HG02759 (cell line): ENCODE data around the gene TSN.
A peak's percentile ranks its signal among the peaks of the same experiment; 100 is the strongest.
"Not testable (repeated sequence)": the region's sequence is repeated elsewhere in the genome, so short reads cannot be mapped to it uniquely, and the experiment has no call there.

Experiments used
- ATAC-seq: cut with Tn5 transposase; IDR thresholded peaks from one replicate; pipeline ENCODE4 v1.9.1; 2021; ENCODE audit warnings: mild to moderate bottlenecking, moderate library complexity; ENCODE audit not compliant: unreplicated experiment

Gene TSN

DNA sequence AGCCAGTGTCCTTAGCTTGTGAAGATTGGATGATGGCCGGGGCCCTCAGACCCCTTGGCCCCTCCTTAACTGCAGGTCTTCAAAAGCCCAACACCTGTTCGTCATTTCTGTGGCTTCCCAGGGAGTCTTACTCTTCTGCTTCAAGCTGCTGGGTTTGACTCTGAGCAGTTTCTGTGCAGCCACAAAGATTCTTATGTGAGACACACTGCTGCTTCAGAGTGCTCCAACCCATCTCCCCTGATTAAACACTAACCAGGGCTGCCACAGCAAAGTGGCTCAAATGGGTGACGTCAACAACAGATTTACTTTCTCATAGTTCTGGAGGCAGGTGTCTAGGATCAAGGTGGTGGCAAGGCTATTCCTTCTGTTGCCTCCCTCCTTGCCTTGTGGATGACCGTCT, 40.8 kb downstream of the TSN start:
- peak; percentile 58 for ATAC-seq

GRCh38 chr2:121798617-121799016, 43.2 kb downstream of the TSN start:
- ATAC-seq: no peak

DNA sequence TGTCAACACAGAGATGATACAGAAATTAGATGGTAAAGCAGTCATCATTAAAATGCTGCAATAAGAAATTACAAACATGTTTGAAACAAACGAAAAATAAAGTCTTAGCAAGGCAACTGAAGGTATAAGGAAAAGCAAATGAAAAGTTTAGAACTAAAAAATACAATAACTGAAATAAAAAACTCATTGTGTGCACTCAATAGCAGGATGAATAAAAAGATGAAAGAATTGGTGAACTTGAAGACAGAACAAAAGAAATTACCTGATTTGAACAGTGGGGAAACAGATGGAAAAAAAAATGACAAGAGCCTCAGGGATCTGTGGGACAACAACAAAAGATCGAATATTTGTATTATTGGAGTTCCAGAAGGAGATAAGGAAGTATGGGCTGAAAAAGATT, 46.5 kb downstream of the TSN start:
- ATAC-seq: no peak

DNA sequence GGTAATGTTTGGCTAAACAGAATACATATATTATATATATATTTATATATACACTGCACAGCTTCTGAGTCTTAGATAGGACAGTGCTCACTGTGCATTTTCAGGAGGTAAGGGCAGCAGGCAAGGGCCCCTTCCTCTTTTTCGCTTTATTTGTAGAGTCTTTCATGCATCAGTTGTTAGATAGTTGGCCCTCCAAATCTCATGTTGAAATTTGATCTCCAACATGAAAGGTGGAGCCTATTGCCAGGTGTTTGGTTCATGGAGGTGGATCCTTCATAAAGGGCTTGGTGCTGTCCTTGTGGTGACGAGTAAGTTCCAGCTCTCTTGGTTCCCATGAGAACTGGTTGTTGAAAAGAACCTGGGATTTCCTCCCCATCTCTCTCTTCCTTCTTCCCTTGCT, 48.1 kb downstream of the TSN start:
- ATAC-seq: no peak

DNA sequence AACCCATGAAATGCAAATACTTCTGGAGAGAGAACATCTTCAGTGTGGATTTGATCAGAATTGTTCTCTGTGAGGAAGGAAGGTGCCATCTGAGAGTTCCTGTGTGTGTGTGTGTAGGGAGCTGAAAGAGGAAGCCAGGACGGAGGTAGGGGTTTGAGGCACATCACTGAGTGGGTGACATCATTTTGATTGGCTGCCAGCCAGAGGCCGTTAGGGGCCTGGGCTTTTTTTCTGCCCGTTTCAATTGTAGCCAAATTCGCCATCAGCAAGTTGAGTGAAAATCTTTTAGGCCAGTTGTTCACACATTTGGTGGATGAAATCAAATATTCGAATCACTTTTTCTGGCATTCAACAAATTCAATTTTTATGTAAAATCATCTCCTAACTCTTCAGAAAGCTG, 48.9 kb downstream of the TSN start:
- peak; percentile 81 for ATAC-seq

GRCh38 chr2:121804997-121805765, 49.7 kb downstream of the TSN start:
- no peak for ATAC-seq

DNA sequence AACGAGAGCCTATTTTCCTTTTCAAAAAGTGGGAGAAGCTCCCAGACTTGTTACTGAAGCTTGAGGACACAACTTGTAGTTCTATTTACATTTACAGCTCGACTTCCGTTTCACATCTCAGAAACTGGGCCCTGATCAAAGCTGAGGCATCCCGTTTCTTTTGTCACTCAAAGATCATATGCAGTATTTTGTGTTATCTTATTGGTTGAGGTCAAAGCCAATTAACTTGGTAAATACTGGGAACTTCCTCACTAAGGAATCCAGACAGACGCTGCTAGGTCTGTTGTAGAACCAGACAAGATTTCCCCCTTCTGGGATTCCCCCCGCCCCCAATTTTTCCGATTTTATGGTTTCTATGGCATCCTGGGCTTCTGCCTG, 50.3 kb downstream of the TSN start:
- no peak for ATAC-seq

DNA sequence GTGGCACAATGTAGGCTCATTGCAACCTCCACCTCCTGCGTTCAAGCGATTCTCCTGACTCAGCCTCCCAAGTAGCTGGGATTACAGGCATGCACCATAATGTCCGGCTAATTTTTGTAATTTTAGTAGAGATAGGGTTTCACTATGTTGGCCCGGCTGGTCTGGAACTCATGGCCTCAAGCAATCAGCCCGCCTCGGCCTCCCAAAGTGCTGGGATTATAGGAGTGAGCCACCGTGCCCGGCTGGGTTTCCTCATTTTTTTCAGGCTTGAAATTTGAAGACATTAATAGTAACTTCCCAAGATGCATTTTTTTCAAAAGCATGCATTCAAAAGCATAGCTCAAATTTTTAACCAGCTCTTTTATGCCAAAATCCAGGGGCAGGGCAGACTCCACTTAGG, 52.3 kb downstream of the TSN start:
- not testable (repeated sequence) for ATAC-seq

GRCh38 chr2:121809607-121810006, 54.2 kb downstream of the TSN start:
- ATAC-seq: no peak

- ATAC-seq: peak; percentile 89
Observed at GRCh38 chr2:121810959-121811853, 55.8 kb downstream of the TSN start.

DNA sequence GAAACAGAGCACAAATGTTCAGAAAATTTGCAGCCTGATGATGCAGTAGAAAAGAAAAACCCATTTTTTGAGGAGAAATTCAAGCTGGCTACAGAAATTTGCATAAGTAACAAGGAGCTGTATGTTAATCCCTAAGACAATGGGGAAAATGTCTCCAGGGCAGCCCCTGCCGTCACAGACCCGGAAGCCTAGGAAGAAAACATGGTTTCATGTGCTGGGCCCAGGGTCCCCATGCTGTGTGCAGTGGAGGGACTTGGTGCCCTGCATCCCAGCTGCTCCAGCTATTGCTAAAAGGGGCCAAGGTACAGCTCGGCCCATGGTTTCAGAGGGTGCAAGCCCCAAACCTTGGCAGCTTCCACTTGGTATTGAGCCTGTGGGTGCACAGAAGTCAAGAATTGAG, 57.6 kb downstream of the TSN start:
- not testable (repeated sequence) for ATAC-seq

DNA sequence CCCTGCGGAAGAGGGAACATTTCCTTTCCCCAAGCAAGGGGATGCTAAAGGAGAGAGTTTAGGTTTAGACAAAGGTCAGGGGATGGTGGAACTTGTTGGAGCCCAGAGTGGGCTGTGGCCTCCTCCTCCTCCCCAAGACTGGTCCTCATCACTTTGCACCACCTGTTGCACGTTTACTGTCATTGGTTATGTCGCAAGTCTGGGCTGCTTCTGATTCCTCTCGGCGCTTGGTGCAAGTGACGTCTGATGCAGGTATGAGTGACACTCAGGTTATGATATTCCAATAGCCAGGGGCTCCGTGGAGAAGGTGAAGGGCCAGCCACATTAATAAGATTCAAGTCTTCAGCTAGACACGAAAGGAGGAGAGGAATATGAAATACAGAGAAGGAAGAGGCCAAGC, 59.8 kb downstream of the TSN start:
- no peak for ATAC-seq

- peak; percentile 62 for ATAC-seq
Observed at GRCh38 chr2:121816797-121817196, 61.3 kb downstream of the TSN start.

- not testable (repeated sequence) for ATAC-seq
Observed at GRCh38 chr2:121817304-121817703, 61.9 kb downstream of the TSN start.
